Uterus (tissue), 2 donors: Measurements from ENCODE around the gene MON1B.

Experiments
- POLR2A ChIP-seq, 2 donors: fragments of 450-650 bp; IDR thresholded peaks; one replicate each; pipeline ENCODE4 v1.6.1; 2016; ENCODE audit warnings: antibody characterized with exemption in 2 of 2, mild to moderate bottlenecking in 1 of 2, moderate library complexity in 1 of 2
- TF ChIP-seq, protein P1 (sequence below), 4 experiments: fragments of 200-600 bp in 2 of 4; fragments of 450-650 bp in 2 of 4; sonication (generic) in 2 of 4; IDR thresholded peaks; one replicate each; pipeline ENCODE4 v1.5.1; 2016 to 2019; ENCODE audit warnings: antibody characterized with exemption in 4 of 4, mild to moderate bottlenecking in 2 of 4, moderate library complexity in 1 of 4

DNA sequence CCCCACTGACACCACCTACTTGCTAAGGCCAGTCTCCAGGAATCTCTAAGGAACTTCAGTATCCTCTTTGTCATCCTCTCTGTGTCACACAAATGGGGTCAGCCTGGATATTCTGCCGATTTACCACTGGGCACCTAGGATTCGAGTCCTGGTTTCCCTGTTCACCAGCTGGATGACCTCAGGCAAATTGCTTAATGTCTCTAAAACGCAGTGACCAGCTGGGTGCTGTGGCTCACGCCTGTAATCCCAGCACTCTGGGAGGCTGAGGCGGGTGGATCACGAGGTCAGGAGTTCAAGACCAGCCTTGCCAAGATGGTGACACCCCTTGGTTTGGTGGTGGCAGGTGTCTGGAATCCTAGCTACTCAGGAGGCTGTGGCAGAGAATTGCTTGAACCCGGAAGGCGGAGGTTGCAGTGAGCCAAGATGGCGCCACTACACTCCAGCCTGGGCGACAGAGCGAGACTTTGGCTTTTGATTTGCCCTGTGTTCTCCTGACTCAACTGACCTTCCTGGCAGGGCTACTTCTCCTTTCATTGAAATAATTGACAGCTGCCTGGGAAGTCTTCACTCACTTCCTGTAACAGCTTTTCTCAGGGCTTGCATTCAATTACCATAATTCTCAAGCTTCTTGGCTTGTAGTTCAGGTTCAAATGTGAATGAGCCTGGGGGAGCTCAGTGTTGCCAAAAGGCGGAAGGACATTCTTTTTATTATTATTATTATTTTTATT lies 23.6 kb downstream of the MON1B start:
- TF ChIP-seq, protein P1, sequence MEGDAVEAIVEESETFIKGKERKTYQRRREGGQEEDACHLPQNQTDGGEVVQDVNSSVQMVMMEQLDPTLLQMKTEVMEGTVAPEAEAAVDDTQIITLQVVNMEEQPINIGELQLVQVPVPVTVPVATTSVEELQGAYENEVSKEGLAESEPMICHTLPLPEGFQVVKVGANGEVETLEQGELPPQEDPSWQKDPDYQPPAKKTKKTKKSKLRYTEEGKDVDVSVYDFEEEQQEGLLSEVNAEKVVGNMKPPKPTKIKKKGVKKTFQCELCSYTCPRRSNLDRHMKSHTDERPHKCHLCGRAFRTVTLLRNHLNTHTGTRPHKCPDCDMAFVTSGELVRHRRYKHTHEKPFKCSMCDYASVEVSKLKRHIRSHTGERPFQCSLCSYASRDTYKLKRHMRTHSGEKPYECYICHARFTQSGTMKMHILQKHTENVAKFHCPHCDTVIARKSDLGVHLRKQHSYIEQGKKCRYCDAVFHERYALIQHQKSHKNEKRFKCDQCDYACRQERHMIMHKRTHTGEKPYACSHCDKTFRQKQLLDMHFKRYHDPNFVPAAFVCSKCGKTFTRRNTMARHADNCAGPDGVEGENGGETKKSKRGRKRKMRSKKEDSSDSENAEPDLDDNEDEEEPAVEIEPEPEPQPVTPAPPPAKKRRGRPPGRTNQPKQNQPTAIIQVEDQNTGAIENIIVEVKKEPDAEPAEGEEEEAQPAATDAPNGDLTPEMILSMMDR (IDR thresholded peaks at IDR 0.05): no peak
- TF ChIP-seq POLR2A (IDR thresholded peaks at IDR 0.05): no peak
